SJSA1 (cell line): Measurements from ENCODE around the gene SYT6. TPM values are rescaled to one million over a fixed set of nuclear protein-coding genes. Genes with fewer than 3 reads are reported as not detected.

Source experiments
- DNase-seq, 2 experiments: peaks; one replicate each; pipeline ENCODE4 v3.0.0-alpha.2; 2015 to 2020; ENCODE audit warnings: low spot score in 2 of 2, low read depth in 1 of 2
- H3K27ac ChIP-seq: fragments of 250-450 bp; sonication (Bioruptor Pico); 2 replicates; pipeline ENCODE4 v1.5.1; 2020; ENCODE audit warnings: mild to moderate bottlenecking, moderate library complexity
- H3K27me3 ChIP-seq: fragments of 250-450 bp; sonication (Bioruptor Pico); replicated peaks from 2 replicates; pipeline ENCODE4 v1.5.1; 2020; ENCODE audit warnings: mild to moderate bottlenecking, moderate library complexity
- H3K36me3 ChIP-seq: fragments of 250-450 bp; sonication (Bioruptor Pico); 2 replicates; pipeline ENCODE4 v1.5.1; 2020; ENCODE audit warnings: mild to moderate bottlenecking
- H3K4me1 ChIP-seq: fragments of 250-450 bp; sonication (Bioruptor Pico); replicated peaks from 2 replicates; pipeline ENCODE4 v1.6.1; 2021; ENCODE audit warnings: mild to moderate bottlenecking
- H3K4me3 ChIP-seq: fragments of 250-450 bp; sonication (Bioruptor Pico); 2 replicates; pipeline ENCODE4 v1.5.1; 2020; ENCODE audit warnings: mild to moderate bottlenecking
- H3K9me3 ChIP-seq: fragments of 250-450 bp; sonication (Bioruptor Pico); replicated peaks from 2 replicates; pipeline ENCODE4 v1.5.1; 2020; ENCODE audit warnings: mild to moderate bottlenecking
- total RNA-seq: library from RNA; depleted of rRNA; stranded (reverse); fragments of >200 nt; shearing (Covaris generic); gene quantifications from 2 replicates; pipeline ENCODE4 v1.2.3, GENCODE V29; 2014; rRNA removed

Gene SYT6
- total RNA-seq, 1 experiment from 2014 or later, result not detected

GRCh38 chr1:114040273-114041015, 113.2 kb downstream of the SYT6 start:
- Histone ChIP-seq H3K36me3 (no peaks in the 10 kb centered on the region), H3K27me3 (peaks cover 11% of the 10 kb centered on the region; the same call in 1 of the 2 replicates), H3K4me3 (no peak overlapping the region), H3K4me1 (no peaks in the 10 kb centered on the region), H3K9me3 (no peaks in the 10 kb centered on the region), H3K27ac (no peak overlapping the region)
- no peak for DNase-seq

Other genes starting within 250 kb of the SYT6 start
- 17.3 and 23.4 TPM in 2 replicates for gene AP4B1, start 249.1 kb downstream of the SYT6 start, total RNA-seq
- 8.5 and 14.8 TPM in 2 replicates for gene DCLRE1B, start 248.5 kb downstream of the SYT6 start, total RNA-seq
- 28.4 and 42.0 TPM in 2 replicates for gene HIPK1, start 224.5 kb downstream of the SYT6 start, total RNA-seq
- gene OLFML3, start 174.4 kb downstream of the SYT6 start, total RNA-seq, result 55.2 and 58.2 TPM in 2 replicates